Panc1 (cell line): ENCODE measurements around the gene C16orf89.

Source experiments
- POLR2AphosphoS5 ChIP-seq: IDR thresholded peaks from 2 replicates; pipeline ENCODE4 v1.6.1; 2012; ENCODE audit warnings: mild to moderate bottlenecking, low read depth, low read length, moderate library complexity
- REST ChIP-seq, 2 experiments: IDR thresholded peaks; 2 replicates each; pipeline ENCODE4 v1.6.1; 2011 to 2012; ENCODE audit warnings: low read depth in 2 of 2, control low read depth in 1 of 2, low read length in 1 of 2, mild to moderate bottlenecking in 1 of 2, moderate library complexity in 1 of 2; ENCODE audit not compliant: insufficient read depth in 1 of 2
- TF ChIP-seq, protein P1 (sequence below): fragments of 450-650 bp; IDR thresholded peaks from 2 replicates; pipeline ENCODE4 v1.5.1; 2017; ENCODE audit warnings: mild to moderate bottlenecking

DNA sequence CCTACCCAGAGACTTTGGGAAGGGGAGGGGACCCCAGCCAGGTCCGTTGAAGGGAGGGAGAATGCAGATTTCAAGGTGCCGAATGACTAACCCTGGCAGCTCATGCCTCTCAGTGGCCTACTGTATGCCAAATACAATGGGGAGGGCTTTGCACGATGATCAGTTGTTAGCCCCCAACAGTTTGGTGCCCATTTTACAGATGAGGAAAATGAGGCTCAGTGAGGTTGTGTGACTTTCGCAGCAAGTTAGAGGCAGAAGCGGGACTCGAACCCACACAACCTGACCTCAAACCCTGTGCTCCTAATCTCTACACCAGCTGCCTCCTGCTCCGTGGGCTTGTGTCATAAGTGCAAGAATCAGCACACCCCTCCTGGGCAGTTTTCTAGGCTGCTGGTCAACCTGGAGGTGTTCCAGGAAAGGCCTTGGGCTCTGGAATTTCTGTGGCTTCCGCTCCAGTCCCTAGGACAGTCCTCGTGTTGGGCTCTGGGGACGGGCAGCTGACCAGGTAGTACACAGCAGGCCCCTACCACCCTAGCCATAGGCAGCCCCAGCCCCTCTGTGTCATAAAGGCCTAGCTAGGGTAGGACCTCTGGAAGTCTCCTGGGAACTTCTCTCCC, 20.1 kb downstream of the C16orf89 start:
- TF ChIP-seq, protein P1, sequence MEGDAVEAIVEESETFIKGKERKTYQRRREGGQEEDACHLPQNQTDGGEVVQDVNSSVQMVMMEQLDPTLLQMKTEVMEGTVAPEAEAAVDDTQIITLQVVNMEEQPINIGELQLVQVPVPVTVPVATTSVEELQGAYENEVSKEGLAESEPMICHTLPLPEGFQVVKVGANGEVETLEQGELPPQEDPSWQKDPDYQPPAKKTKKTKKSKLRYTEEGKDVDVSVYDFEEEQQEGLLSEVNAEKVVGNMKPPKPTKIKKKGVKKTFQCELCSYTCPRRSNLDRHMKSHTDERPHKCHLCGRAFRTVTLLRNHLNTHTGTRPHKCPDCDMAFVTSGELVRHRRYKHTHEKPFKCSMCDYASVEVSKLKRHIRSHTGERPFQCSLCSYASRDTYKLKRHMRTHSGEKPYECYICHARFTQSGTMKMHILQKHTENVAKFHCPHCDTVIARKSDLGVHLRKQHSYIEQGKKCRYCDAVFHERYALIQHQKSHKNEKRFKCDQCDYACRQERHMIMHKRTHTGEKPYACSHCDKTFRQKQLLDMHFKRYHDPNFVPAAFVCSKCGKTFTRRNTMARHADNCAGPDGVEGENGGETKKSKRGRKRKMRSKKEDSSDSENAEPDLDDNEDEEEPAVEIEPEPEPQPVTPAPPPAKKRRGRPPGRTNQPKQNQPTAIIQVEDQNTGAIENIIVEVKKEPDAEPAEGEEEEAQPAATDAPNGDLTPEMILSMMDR, result no peak
- TF ChIP-seq REST (IDR thresholded peaks at IDR 0.05; ENCODE audit: insufficient read depth in 1 of 2, low read depth in 2 of 2, low read length in 1 of 2) (no peak), POLR2AphosphoS5 (no peak)
